CD4-positive, alpha-beta T cell (primary cell): ENCODE measurements around the gene TEAD4. TPM values are rescaled to one million over a fixed set of nuclear protein-coding genes. Genes with fewer than 3 reads are reported as not detected.

Experiments used
- ATAC-seq: fragments of 200-7000 bp; cut with Tn5 transposase; one replicate; pipeline ENCODE4 v1.10.0; 2022; ENCODE audit warnings: mild to moderate bottlenecking; ENCODE audit not compliant: poor library complexity
- CTCF ChIA-PET: fragments of 350-600 bp; sonication (Branson Sonifier 250); formaldehyde crosslinking; loops from one replicate; lab custom pipeline; 2021; ENCODE audit warnings: antibody characterized with exemption, inconsistent platforms; lab: Charles Lee
- POLR2A ChIA-PET: fragments of 350-600 bp; sonication (Branson Sonifier 250); formaldehyde crosslinking; loops from one replicate; lab custom pipeline; 2021; ENCODE audit warnings: antibody characterized with exemption, inconsistent platforms; lab: Charles Lee
- DNase-seq, 14 experiments: peaks; one replicate each; pipeline ENCODE4 v3.0.0-alpha.2; 2013 to 2020; ENCODE audit warnings: mixed read lengths in 2 of 14
- H3K27ac ChIP-seq, 2 donors: one replicate each; pipeline versions ENCODE4 v1.5.1 to v1.7.0; 2013; ENCODE audit warnings: low read length in 2 of 2, low read depth in 1 of 2, mild to moderate bottlenecking in 1 of 2
- H3K27me3 ChIP-seq, 2 experiments: 1 replicate in 1 of 2; 2 replicates in 1 of 2; pipeline versions ENCODE4 v1.6.1 to v1.7.0; 2013; ENCODE audit warnings: low read length in 2 of 2, control low read depth in 1 of 2, mild to moderate bottlenecking in 1 of 2, moderate library complexity in 1 of 2; ENCODE audit not compliant: insufficient read depth in 2 of 2, control insufficient read depth in 1 of 2
- H3K36me3 ChIP-seq: one replicate; pipeline ENCODE4 v1.6.1; 2013; ENCODE audit warnings: low read length, control low read depth; ENCODE audit not compliant: insufficient read depth
- H3K4me1 ChIP-seq: one replicate; pipeline ENCODE4 v1.6.1; 2013; ENCODE audit warnings: low read length, control low read depth; ENCODE audit not compliant: insufficient read depth
- H3K4me3 ChIP-seq: one replicate; pipeline ENCODE4 v1.5.1; 2013; ENCODE audit warnings: mild to moderate bottlenecking, low read length, moderate library complexity
- H3K9me3 ChIP-seq, 2 experiments: 1 replicate in 1 of 2; 2 replicates in 1 of 2; pipeline versions ENCODE4 v1.6.1 to v1.7.0; 2013; ENCODE audit warnings: low read length in 2 of 2, mild to moderate bottlenecking in 2 of 2, control low read depth in 1 of 2, moderate library complexity in 1 of 2; ENCODE audit not compliant: control insufficient read depth in 1 of 2, insufficient read depth in 1 of 2
- H3K27ac Mint-ChIP-seq: one replicate; pipeline ENCODE4 v1.8.0; 2020; ENCODE audit warnings: mixed read lengths
- H3K27me3 Mint-ChIP-seq: one replicate; pipeline ENCODE4 v1.8.0; 2021; ENCODE audit warnings: mixed read lengths
- H3K36me3 Mint-ChIP-seq: one replicate; pipeline ENCODE4 v1.8.0; 2021; ENCODE audit warnings: low read depth, mixed read lengths
- H3K4me1 Mint-ChIP-seq: one replicate; pipeline ENCODE4 v1.8.0; 2021; ENCODE audit warnings: low read depth, mixed read lengths
- H3K4me3 Mint-ChIP-seq: one replicate; pipeline ENCODE4 v1.8.0; 2020; ENCODE audit warnings: mild to moderate bottlenecking, mixed read lengths
- H3K9me3 Mint-ChIP-seq: one replicate; pipeline ENCODE4 v1.8.0; 2020; ENCODE audit warnings: mixed read lengths
- intact Hi-C, 2 experiments: fragments of 100-400 bp; cut with DNase I in 1 of 2; cut with micrococcal nuclease in 1 of 2; formaldehyde crosslinking; loops; one replicate each; pipeline versions ENCODE4 v1.15.1 to v1.9.0; 2023 to 2025; cut with DNase I, micrococcal nuclease
- total RNA-seq, 174 experiments: library from RNA in 2 of 174; stranded (reverse) in 2 of 174; gene quantifications; one replicate each; pipeline ENCODE4 v1.2.3 and lab custom pipeline; 2021 to 2026
- TF ChIP-seq, protein P1 (sequence below): fragments of 200-600 bp; IDR thresholded peaks from one replicate; pipeline ENCODE4 v1.8.0; 2022; ENCODE audit warnings: antibody characterized with exemption, mild to moderate bottlenecking

The TEAD4 gene
- total RNA-seq, 2 experiments from 2014 or later = not detected

DNA sequence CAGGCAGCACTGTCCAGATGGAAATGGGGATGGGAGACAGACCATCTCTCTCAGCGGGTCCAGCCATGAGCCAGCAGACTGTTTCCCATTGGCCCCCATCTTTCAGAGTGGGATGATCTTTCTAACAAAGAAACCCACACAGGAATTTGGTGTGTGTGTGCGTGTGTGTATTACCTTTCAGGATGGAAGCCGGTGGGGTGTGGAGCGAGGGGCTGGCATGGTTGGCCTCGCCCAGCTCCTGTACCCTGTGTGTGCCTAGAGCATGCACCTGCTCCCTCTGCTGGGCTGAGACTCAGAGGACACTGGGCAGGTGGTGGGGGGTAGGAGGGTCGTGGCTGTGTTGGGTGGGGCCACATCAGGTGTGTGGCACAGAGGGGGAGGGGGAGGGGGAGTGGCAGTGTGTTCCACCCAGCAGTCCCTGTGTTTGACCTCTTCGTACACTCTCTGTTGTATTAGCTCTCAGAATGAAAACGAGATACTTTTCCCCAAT lies 85.0 kb downstream of the TEAD4 start:
- H3K27me3 Mint-ChIP-seq = peaks cover 41% of the 10 kb centered on the region
- intact Hi-C loops = loop anchor here in 1 of 2 experiments (5.0 kb wide), 1 partner anchor 192 kb away; no protein-coding TSS in a partner anchor
- POLR2A ChIA-PET = no interaction called here
- H3K4me1 Mint-ChIP-seq = no peaks in the 10 kb centered on the region
- H3K27ac Mint-ChIP-seq = no peak overlapping the region
- no peaks in the 10 kb centered on the region for H3K9me3 Mint-ChIP-seq
- H3K36me3 Mint-ChIP-seq = no peaks in the 10 kb centered on the region
- no peaks in the 10 kb centered on the region for H3K4me1 ChIP-seq
- ATAC-seq = no peak
- TF ChIP-seq, protein P1, sequence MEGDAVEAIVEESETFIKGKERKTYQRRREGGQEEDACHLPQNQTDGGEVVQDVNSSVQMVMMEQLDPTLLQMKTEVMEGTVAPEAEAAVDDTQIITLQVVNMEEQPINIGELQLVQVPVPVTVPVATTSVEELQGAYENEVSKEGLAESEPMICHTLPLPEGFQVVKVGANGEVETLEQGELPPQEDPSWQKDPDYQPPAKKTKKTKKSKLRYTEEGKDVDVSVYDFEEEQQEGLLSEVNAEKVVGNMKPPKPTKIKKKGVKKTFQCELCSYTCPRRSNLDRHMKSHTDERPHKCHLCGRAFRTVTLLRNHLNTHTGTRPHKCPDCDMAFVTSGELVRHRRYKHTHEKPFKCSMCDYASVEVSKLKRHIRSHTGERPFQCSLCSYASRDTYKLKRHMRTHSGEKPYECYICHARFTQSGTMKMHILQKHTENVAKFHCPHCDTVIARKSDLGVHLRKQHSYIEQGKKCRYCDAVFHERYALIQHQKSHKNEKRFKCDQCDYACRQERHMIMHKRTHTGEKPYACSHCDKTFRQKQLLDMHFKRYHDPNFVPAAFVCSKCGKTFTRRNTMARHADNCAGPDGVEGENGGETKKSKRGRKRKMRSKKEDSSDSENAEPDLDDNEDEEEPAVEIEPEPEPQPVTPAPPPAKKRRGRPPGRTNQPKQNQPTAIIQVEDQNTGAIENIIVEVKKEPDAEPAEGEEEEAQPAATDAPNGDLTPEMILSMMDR = no peak
- no peak overlapping the region for H3K4me3 Mint-ChIP-seq
- H3K27ac ChIP-seq = no peak overlapping the region
- H3K27me3 ChIP-seq = peaks cover 10 to 17% of the 10 kb centered on the region in 2 experiments
- no peaks in the 10 kb centered on the region for H3K9me3 ChIP-seq
- CTCF ChIA-PET = no interaction called here
- no peak for DNase-seq
- H3K4me3 ChIP-seq = no peak overlapping the region
- no peaks in the 10 kb centered on the region for H3K36me3 ChIP-seq

DNA sequence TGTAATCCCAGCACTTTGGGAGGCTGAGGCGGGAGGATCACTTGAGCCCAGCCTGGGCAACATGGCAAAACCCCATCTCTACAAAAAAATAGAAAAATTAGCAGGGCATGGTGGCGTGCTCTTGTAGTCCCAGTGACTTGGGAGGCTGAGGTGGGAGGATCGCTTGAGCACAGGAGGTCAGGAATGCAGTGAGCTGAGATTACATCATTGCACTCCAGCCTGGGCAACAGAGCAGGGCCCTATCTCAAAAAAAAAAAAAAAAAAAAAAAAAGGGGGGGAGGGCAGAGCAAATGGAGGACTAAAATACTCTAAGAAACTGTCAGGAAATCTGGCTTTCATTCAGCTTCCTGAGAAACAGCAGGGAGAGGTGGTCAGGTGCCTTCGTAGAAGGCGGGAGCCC lies 86.3 kb downstream of the TEAD4 start:
- peaks cover 10 to 22% of the 10 kb centered on the region in 2 experiments for H3K27me3 ChIP-seq
- intact Hi-C loops = no loop called here
- no peaks in the 10 kb centered on the region for H3K9me3 Mint-ChIP-seq
- no peak overlapping the region for H3K27ac ChIP-seq
- no peak overlapping the region for H3K27ac Mint-ChIP-seq
- H3K4me1 Mint-ChIP-seq = no peaks in the 10 kb centered on the region
- DNase-seq (no peak), ATAC-seq (no peak)
- H3K9me3 ChIP-seq = no peaks in the 10 kb centered on the region
- POLR2A ChIA-PET = no interaction called here
- H3K4me3 ChIP-seq = no peak overlapping the region
- H3K27me3 Mint-ChIP-seq = peaks cover 54% of the 10 kb centered on the region
- CTCF ChIA-PET = no interaction called here
- TF ChIP-seq, protein P1 = no peak
- H3K36me3 ChIP-seq = no peaks in the 10 kb centered on the region
- no peak overlapping the region for H3K4me3 Mint-ChIP-seq
- no peaks in the 10 kb centered on the region for H3K4me1 ChIP-seq
- no peaks in the 10 kb centered on the region for H3K36me3 Mint-ChIP-seq

DNA sequence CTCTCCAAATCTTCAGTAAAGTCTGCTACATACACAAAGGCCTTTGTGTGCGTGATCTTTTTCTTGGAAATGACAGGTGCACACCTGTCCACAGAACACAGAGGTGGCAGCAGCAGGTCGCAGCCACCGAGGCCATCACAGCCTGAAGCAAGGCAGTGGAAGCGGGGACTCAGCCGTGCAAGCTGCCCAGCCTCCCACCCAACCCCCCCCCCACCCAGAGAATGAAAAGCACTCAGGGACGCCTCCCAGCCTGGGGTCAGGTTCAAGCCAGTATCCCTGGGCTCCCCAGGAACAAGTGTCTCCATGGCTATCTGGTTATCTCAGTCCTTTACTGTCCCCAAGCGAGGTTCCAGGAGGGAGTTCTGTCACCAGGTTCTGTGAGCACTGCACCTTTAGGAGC lies 86.8 kb downstream of the TEAD4 start:
- ATAC-seq (no peak), DNase-seq (no peak)
- Mint-ChIP-seq H3K27ac (no peak overlapping the region), H3K4me3 (no peak overlapping the region), H3K9me3 (no peaks in the 10 kb centered on the region), H3K4me1 (no peaks in the 10 kb centered on the region), H3K36me3 (no peaks in the 10 kb centered on the region), H3K27me3 (peaks cover 54% of the 10 kb centered on the region)
- ChIA-PET CTCF (no interaction called here), POLR2A (no interaction called here)
- intact Hi-C loops = no loop called here
- Histone ChIP-seq H3K27ac (no peak overlapping the region), H3K27me3 (peaks cover 10 to 22% of the 10 kb centered on the region in 2 experiments), H3K36me3 (no peaks in the 10 kb centered on the region), H3K4me3 (no peak overlapping the region), H3K4me1 (no peaks in the 10 kb centered on the region), H3K9me3 (no peaks in the 10 kb centered on the region)
- TF ChIP-seq, protein P1 = no peak
